Activated T-cell treated with anti-CD3 and anti-CD28 coated beads for 48 hours (primary cell): ENCODE results near the gene TFF2.

ENCODE experiments used
- DNase-seq: peaks from one replicate; pipeline ENCODE4 v3.0.0-alpha.2; 2020; ENCODE audit warnings: low read depth

TFF2 gene

DNA sequence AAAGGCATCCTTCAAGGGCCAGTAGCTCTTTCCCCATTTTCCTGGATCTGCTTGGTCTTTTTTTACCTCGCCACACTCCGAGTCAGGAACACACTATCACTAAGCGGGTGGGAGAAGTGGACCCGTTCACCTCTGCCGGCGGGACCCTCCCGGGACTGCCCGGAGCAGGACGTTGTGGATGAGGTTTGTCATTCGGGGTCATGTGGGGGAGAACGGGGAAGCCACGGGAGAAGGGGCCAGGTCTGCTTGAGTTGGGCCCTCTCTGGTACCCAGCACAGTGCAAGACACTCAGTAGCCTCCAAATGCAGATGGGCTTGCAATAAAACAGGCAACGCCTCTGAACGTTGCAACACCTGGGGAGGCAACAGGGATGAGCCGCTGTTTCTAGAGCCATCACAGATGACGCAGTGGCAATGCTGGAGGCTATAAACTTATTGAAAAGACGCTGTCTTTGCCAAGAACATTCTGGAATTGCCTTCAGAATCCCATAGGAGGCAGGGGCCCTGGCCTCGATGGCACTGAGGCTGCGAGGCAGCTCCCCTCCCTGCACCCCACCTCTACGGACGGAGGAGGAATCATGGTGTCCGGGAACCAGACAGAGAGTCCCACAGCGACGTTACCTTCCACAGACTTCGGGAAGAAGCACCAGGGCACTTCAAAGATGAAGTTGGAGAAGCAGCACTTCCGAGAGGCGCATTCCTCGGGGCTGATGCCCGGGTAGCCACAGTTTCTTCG lies 3.8 kb downstream of the TFF2 start:
- no peak for DNase-seq

DNA sequence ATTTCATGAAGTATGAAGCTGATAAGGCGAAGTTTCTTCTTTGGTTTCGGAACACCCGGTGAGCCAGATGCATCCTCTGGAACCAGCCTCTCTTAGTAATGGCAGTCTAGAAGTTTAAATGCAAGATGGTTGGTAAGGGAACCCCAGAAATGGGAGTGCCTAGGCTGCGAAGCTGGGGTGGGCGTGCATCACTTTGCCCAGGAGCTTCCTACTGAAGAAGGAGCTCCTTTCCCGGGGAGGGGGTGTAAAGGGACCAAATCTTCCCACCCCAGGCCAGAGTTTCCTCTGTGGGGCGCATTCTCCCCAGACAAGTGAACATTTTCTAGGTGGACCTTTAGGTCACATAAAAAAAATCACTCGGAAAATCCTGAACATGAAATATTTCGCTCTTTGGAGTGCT lies 4.4 kb downstream of the TFF2 start:
- DNase-seq, result no peak

DNA sequence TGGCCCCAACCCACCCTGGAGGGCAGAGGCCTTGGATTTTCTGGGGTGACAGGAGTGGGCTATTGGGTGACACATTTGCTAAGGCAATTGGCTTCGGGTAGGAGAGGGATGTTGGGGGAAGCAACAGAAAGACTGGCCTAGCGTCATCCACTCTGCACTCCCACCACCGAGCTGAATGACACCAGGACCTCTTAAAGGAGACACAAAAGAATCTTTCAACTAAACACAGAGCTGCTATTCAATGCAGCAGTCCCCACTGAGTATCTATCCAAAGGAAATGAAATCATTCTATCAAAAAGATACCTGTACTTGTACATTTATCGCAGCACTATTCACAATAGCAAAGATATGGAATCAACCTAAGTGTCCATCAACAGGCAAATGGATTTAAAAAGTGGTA lies 6.2 kb downstream of the TFF2 start:
- DNase-seq, result no peak

DNA sequence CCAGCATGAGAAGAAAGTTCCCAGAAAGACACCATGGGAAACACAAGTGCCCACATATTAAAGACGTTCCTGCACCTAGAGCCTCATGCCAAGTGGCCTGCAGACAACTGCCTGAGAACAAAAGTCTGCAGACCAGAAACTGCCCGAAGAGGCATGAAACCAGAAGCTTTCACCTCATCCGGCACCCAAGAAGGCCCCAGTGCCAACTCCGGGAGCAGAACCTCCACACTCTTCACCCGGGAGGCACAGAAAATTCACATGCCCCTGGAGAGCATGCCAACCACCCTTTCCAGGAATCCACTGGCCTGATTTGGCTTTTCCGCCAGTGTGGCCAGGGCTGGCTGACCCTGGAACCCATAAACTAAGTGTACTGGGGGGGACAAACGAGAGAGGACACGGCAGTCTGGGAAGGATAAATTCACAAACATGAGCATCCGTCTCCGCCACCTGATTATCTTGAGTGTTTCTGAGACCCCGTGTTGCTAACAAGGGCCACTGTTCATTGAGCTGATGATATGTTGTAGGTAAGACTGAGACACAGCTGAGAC lies 6.8 kb downstream of the TFF2 start:
- no peak for DNase-seq

DNA sequence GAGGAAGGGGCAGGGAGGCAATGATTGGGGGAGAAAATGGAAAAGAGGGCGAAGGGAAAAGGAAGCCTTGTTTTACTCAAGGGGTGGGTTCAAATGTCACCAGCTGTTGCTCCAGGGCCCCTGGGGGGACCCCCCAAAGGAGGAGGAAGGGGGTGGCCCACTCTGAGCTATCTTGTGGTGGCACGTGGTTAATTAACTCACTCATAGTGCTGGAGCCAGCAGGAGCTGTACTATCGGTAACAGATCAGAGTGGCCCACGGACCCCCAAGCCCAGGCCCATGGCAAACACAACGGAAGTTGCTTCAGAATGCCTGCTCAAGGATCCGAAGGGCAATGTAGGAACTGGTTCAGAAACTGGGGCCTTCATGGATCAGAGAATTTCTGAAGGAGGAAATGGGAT lies 7.2 kb downstream of the TFF2 start:
- DNase-seq, result no peak

DNA sequence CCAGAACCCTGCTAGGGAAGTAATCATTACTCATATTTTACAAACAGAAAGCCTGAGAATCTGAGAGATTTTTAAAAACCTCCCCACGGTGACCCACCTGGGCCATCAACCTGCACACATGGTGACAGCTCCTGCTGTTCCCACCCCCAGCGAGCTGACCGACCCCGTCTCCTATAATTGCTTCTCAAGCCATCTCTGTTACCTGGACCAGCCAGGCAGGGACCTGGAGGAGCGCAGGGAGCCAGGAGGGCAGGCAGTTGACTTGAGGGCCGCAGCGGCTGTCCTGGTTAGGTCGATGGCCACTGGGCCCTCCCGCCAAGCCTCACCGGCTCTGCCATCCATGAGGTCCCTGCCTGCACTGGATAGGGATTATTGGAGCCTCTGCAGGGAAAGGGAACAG lies 7.7 kb downstream of the TFF2 start:
- no peak for DNase-seq

DNA sequence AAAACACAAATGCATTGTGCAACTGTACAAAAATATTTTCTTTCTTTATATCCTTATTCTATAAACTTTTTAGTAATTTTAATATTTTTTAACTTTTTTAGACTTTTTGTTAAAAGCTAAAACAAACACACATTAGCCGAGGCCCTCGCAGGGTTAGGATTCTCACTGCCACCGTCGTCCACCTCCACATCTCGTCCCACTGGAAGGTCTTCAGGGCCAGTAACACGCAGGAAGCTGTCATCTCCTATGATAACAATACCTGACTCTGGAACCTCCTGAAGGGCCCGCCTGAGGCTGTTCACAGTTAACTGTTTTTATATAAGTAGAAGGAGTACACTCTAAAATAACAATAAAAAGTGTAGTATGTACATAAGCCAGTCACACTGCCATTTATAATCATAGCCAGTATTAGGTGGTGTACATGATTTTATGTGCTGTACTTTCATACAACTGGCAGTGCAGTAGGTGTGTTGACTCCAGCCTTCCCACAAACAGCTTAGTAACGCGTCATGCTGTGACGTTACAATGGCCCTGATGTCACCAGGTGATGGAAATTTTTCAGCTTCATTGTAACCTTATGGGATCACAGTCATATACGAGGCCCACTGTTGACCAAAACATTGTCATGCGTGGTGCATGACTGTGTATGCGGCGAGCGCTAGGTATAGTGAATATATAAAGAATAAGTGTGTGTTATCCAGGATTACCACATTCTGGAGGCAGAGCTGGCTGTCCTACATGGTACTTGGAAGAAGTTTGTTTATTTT lies 8.8 kb downstream of the TFF2 start:
- DNase-seq, result no peak

DNA sequence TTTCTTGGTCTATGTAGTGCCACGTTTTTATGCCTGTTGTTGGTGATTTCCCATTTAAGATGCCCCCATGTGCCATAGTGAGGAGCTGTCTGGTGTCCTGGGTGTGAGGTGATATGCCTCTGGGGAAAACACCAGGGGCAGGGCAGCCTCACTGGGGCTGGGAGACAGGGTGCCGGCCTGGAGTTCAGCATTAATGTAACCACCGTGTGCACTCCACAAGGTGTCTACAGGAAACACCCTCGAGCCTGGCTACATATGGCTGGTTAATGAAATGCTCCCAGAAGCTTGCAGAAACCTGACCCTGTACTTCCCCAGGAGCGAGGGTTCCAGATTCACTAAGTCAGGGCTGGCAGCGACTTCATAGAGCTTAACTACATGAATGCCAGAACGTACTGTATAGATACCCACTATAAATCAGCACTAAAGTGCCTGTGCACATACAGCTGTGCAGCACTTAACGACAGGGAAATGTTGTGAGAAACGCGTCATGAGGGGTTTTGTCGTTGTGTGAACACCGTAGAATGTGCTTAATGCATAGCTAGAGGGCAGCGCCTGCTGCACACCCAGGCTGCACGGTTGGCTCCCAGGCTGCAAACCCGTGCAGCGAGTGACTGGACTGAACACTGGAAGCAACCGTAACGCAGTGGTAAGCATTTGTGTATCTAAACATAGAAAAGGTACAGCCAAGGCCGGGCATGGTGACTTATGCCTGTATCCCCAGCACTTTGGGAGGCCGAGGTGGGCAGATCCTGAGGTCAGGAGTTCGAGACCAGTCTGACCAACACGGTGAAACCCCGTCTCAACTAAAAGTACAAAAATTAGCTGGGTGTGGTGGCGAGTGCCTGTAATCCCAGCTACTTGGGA lies 10.4 kb downstream of the TFF2 start:
- DNase-seq, result no peak

DNA sequence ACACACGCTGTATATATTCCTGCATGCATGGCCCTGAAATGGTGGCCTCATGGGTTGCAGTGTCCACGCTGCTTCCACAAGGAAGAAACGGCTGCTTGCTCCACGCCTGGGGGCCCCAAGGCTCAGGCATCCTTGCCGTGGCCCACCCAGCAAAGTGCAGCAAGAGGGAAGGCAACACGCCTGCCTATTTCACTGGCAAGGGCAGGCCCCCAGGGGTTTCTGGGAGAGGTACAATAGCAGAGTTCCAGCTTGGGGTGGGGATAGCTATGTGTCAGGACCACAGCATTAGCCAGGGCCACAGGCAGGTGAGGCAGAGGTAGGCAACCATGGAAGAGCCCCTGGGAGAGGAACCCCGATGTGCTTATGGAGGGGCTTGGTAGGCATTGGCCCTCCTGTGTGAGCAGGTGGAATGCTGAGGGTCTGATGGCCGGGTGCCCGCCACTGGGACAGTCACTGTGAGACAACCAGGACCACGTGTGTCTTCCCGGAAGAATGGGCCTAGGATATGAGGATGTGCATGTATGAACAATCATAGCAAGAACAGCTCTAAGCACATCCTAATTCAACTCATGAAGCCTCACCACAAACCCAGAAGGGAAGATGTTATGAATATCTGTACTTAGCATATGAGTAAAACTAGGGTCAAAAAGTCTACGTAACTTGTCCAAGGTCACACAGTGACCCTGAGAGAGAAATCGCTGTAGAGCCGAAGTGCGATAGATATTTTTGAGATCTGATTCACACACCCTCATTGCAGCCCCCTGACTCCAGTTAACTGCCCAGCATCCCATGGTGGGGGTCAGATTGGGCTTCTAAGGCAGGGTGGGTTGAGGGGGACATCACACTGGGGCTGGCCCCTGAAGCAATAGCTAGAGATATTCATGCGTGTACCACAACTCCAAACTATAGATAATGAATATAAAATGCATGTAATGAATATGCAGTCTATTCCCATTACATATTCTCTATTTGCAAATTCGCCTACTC lies 11.8 kb downstream of the TFF2 start:
- no peak for DNase-seq

DNA sequence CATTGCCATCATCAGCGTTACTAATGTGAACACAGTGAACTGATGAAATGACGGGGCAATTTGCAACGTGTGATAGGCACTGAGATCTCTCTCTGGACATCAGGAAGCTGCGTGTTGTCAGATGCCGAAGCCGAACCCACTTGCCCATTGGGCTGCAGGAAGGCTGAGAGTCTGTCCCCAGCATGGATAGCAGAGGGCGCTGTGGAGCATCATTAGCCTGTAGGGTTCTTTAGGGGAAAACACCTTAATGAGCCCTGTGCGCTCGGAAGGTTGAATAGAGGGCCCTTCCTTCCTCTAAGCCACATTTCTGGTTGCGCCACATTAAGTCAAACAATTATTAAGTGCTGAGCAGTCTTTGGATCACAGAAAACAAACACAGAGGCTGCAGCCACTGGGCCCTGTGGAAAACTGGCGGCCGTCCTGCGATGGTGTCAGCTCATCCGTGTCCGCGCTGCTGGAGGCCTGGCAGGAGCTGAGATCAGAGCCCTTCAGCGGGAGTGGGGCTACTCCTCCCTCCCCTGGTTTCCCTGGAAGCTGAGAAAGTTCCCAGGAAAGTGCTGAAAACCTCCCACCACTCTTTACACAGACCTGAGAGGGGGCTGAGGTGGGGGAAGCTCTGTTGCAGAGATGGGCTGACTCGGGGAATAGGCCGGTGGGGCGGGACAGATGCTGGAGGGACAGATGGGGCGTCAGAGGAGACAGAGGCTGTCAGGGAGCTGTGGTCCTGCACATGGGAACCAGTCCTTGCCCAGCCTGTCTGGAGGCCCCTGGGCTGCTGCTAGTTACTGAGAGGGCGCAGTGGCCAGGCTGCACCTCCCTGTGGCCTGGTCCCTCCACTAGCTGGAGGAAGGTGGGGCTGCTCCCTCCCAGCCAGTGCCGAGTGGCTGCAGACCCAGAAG lies 12.7 kb downstream of the TFF2 start:
- peak; percentile 73 for DNase-seq

DNA sequence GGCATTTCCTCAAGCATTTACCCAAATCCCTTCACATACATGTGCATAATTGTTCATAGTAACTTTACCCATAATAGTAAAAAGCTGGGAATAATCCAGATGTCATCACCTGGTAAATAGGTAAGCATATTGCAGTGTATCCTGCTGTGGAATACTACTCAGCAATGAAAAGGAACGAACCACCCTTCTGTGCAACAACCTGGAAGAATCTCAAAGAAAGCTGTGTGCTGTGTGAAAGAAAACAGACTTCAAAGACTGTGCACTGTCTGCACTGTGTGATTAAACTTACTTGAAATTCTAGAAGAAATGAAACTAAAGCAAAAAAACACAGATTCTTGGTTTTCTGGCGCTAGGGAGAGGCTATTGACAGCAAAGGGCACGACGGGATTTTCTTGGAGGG lies 13.5 kb downstream of the TFF2 start:
- DNase-seq, result no peak

DNA sequence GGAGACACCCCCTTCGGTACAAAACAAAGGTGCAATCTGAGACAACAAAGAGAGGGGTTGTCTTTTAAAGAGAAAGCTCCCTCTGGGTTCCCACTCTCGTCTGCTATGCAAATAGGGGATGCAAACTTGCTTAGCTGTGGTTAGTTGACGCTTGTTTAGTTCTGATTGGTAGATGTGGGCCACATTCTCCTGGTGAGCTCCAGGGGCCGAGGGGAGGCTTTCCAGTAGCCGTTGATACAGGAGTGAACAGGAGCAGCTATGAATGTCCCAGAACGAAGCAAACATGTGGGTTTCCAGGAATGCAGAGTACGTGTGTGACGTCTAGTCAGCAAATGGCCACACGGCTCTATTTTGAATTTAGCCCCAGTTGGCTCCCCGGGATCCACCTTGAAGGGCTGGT lies 14.7 kb downstream of the TFF2 start:
- DNase-seq, result no peak

DNA sequence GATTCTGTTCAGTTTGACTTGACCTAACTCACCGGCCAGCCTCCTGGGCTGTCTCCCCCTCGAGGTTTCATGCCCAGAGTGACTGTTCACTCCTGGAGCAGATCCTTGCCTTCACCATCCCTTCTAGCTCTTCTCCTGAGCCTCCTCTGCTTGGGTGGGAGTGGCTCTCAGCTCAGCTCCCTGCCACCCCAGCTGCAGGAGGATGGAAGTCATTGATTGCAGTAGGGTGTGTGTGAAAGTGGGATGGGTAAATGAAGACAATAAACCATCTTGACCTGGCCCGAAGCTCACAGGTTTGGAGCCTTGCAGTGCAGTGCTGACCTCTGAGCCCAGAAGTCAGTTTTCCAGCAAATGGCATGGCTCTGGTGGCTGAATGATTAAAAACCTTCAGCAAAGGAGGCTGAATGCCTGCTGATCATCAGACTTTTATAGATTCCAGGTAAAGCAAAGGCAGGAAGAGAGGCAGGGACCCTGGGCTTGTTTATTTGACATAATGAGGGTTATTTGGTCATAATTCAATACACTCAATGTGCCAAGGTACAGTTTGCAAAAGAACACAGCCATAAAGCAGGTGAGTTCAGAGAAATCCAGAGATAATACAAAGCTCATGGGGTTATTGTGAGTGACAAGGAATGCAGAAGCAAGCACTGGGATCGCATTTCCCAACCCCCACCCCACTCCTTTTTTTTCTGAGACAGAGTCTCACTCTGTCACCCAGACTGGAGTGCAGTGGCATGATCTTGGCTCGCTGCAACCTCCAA lies 18.1 kb downstream of the TFF2 start:
- no peak for DNase-seq

DNA sequence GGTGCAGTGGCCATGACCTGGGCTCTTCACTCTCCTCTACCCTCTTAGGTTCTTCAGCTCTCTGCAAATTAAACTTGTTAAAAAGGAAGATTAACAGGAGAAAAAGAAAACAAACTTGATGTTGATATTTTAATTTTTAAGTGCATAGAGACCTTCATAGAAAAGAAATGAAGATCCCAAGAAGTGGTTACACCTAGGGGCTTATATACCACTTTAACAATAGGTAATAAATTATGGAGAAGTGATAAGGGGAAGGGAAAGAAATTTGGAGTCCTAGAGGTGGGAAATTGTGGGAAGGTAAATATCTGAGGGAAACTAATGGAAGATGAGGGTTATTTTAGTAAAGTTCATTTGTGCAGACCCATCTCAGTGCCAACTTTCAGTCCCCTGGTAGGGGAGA lies 19.1 kb downstream of the TFF2 start:
- DNase-seq, result no peak

DNA sequence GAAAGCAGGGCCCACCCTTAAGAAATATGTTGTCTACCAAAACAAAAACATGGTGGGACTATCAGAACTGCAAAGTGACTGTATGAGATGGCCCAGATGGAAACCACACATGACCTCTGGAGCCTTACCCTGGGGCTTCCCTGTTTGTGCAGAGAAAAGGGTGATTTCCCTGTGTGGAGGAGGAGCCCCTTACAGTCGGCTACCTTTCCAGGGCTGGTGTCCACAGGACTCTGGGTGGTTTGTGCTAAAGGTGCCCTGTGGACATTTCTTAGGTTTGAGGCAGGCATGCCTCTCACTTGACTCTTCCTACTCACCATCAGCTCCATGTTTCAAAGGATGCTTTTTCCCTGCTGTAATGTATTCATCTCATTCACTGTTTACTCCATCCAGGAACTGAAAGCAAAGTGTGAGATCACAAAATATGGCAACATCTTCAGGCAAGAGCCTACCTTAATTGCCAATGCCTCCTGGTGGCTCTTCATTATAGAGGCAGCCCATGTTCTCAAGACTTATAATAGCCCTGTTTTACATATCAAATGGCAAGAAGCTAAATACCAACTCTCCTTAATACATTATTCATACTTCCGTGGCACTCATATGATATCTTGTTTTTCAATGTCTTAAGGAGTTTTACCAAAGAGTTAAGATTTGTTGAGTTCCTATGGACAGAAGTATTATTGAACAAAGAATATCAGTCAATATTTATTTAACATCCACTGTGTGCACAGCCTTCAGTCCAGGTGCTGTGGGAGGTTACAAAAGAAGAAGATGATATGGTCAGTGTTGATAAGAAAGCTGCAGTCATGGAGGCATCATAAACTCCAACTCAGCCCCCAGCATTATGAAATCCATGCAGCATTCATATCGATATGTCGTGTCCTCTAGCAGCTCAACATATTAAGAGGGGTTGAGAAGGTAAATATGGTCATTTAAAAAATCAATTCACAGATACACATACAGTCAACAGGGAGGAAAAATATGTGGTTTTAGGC lies 20.1 kb downstream of the TFF2 start:
- DNase-seq, result no peak

DNA sequence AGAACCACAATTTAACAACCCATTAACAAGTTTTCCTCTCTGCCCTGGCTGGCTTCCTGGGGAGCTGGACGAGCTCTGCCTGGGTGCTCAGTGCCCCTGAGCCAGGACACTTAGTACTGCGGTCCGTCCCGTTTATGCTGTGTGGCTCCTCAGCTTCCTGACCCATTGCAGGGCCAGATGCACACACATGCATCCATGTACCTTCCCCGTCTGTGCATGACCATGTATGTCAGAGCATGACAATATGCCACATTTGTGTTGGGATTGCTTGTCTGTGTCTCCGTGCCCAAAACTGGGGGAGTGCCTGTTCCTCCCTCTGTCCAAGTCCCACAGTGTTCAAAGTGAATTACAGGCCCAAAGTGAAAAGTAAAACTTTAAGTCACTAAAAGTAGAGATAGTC lies 25.9 kb downstream of the TFF2 start:
- DNase-seq, result no peak

DNA sequence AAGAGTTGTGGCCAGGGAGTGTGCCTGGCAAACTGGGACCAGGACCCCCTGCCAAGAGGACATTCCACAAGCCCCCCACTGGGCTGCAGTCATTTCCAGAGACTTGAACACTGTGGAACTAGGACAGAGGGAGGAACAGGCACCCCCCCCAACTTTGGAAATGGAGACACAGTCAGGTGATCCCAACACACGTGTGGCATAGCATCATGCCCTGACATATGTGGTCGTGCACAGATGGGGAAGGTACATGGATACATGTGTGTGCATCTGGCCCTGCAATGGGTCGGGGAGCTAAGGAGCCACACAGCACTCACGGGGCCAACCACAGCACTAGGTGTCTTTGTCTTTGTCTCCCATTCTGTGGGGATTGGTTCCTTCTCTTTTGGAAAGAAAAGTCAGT lies 28.9 kb downstream of the TFF2 start:
- DNase-seq, result no peak

DNA sequence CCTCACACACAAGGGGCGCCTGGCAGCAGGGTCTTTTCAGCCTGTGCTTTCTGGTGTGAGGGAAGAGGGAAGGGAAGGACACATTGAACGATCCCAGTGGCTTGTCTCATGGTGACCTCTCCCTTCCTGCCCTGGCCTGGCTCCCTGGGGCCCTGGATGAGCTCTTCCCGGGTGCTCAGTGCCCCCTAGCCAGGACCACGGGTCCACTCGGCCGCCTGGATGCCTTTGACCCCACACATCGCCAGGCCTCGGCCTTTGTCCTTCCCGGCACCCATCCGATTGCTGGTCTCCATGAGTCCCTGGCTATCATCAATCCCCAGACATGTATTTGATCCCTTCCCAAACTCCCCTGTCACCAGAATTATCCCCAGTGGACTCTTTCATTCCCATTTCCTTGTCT lies 29.6 kb downstream of the TFF2 start:
- no peak for DNase-seq
